Measurements from ENCODE around the gene ADGRB2.

DNA sequence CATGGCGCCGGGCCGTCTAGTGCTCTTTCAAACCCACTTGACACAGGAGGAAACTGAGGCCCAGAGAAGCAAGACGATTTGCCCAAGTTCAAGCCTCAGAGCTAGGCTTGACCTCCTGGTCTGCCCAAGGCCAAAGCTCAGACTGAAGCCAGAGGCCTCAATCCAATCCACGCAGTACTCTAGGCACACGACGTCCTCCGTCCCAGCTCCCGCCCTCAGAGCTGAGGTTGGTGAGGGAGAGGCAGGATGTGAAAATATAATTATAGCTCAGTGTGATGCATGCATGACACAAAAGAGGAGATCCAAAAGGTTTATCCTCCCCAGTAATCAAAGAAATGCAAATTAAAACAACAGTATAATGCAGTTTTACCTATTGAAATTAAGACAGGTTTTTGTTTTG is 15.5 kb upstream of the ADGRB2 start:
- TF ChIP-seq, protein P1, sequence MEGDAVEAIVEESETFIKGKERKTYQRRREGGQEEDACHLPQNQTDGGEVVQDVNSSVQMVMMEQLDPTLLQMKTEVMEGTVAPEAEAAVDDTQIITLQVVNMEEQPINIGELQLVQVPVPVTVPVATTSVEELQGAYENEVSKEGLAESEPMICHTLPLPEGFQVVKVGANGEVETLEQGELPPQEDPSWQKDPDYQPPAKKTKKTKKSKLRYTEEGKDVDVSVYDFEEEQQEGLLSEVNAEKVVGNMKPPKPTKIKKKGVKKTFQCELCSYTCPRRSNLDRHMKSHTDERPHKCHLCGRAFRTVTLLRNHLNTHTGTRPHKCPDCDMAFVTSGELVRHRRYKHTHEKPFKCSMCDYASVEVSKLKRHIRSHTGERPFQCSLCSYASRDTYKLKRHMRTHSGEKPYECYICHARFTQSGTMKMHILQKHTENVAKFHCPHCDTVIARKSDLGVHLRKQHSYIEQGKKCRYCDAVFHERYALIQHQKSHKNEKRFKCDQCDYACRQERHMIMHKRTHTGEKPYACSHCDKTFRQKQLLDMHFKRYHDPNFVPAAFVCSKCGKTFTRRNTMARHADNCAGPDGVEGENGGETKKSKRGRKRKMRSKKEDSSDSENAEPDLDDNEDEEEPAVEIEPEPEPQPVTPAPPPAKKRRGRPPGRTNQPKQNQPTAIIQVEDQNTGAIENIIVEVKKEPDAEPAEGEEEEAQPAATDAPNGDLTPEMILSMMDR (conservative IDR thresholded peaks at IDR 0.05; ENCODE audit: low read depth, low read length): no peak
- TF ChIP-seq, protein P2, sequence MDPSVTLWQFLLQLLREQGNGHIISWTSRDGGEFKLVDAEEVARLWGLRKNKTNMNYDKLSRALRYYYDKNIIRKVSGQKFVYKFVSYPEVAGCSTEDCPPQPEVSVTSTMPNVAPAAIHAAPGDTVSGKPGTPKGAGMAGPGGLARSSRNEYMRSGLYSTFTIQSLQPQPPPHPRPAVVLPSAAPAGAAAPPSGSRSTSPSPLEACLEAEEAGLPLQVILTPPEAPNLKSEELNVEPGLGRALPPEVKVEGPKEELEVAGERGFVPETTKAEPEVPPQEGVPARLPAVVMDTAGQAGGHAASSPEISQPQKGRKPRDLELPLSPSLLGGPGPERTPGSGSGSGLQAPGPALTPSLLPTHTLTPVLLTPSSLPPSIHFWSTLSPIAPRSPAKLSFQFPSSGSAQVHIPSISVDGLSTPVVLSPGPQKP (IDR thresholded peaks at IDR 0.05; ENCODE audit: borderline replicate concordance, low read depth, low read length): no peak
- TF ChIP-seq RAD21 (IDR thresholded peaks at IDR 0.05; ENCODE audit: low read length): no peak
- TF ChIP-seq MAZ (IDR thresholded peaks at IDR 0.05; ENCODE audit: borderline replicate concordance, low read depth, low read length): no peak

Measured in IMR-90 (cell line).